ENCODE measurements around the gene CDIP1. TPM values are rescaled to one million over a fixed set of nuclear protein-coding genes. Genes with fewer than 3 reads are reported as not detected.

The CDIP1 gene
- total and polyA plus RNA-seq, 2 experiments from 2014 or later = 39.2 to 57.6 TPM

DNA sequence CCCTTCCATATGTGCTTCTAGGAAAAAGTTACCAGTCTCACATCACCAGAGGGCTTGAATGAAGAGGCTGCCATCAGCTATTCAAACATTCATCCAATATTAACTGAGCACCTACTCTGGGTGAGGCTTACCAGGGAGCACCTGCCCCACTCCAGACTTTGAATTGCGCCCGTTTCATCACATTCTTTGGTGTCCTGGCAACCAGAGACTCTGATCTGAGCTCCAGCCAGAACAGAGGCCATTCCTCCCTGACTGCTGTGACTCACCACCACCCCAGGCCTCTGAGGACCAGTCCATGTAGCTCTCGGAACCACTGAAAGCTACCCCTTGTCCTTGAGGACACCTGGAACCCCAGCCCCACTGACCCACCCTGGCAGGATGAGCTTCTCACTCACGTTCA lies 17.5 kb upstream of the CDIP1 start, which contains the start of gene C16orf96:
Gene C16orf96 (plus strand): TSS at position 229 of the 400 bp plus-strand sequence. CDS start 150 bp downstream, at position 379.
- ATAC-seq (no peak), DNase-seq (ENCODE audit: low spot score) (no peak)
- Mint-ChIP-seq H3K9me3 (no peaks in the 10 kb centered on the region; the same call in 2 of the 3 replicates), H3K27me3 (ENCODE audit: insufficient read depth, low read depth, poor library complexity) (peaks cover 4% of the 10 kb centered on the region), H3K36me3 (ENCODE audit: low read depth) (no peaks in the 10 kb centered on the region), H3K27ac (no peak within 1 kb of the TSS), H3K4me1 (no peaks in the 10 kb centered on the region; the same call in 2 of the 3 replicates), H3K4me3 (no peak within 1 kb of the TSS)
- Histone ChIP-seq H3K4me2 (no peak within 1 kb of the TSS), H3K27ac (ENCODE audit: low read depth) (no peak within 1 kb of the TSS), H3K9me2 (ENCODE audit: insufficient read depth) (no peaks in the 10 kb centered on the region), H3K36me3 (ENCODE audit: insufficient read depth) (no peaks in the 10 kb centered on the region), H3K4me1 (ENCODE audit: insufficient read depth) (no peaks in the 10 kb centered on the region), H3F3A (replicated peaks; ENCODE audit: low read depth) (no peaks in the 10 kb centered on the region), H3K27me3 (ENCODE audit: insufficient read depth) (no peaks in the 10 kb centered on the region), H4K20me1 (replicated peaks; ENCODE audit: insufficient read depth) (no peaks in the 10 kb centered on the region), H2AFZ (no peak within 1 kb of the TSS), H3K79me2 (replicated peaks; ENCODE audit: insufficient read depth) (no peaks in the 10 kb centered on the region), H3K4me3 (no peak within 1 kb of the TSS)
- TF ChIP-seq, protein P1, sequence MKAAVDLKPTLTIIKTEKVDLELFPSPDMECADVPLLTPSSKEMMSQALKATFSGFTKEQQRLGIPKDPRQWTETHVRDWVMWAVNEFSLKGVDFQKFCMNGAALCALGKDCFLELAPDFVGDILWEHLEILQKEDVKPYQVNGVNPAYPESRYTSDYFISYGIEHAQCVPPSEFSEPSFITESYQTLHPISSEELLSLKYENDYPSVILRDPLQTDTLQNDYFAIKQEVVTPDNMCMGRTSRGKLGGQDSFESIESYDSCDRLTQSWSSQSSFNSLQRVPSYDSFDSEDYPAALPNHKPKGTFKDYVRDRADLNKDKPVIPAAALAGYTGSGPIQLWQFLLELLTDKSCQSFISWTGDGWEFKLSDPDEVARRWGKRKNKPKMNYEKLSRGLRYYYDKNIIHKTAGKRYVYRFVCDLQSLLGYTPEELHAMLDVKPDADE (IDR thresholded peaks at IDR 0.05) = no peak
- TF ChIP-seq, protein P2, sequence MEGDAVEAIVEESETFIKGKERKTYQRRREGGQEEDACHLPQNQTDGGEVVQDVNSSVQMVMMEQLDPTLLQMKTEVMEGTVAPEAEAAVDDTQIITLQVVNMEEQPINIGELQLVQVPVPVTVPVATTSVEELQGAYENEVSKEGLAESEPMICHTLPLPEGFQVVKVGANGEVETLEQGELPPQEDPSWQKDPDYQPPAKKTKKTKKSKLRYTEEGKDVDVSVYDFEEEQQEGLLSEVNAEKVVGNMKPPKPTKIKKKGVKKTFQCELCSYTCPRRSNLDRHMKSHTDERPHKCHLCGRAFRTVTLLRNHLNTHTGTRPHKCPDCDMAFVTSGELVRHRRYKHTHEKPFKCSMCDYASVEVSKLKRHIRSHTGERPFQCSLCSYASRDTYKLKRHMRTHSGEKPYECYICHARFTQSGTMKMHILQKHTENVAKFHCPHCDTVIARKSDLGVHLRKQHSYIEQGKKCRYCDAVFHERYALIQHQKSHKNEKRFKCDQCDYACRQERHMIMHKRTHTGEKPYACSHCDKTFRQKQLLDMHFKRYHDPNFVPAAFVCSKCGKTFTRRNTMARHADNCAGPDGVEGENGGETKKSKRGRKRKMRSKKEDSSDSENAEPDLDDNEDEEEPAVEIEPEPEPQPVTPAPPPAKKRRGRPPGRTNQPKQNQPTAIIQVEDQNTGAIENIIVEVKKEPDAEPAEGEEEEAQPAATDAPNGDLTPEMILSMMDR (conservative IDR thresholded peaks at IDR 0.05; ENCODE audit: low read depth in 2 of 2) = no peak
- TF ChIP-seq EZH2 (IDR thresholded peaks at IDR 0.05; ENCODE audit: low read depth, unreplicated experiment) = no peak
- no peak for TF ChIP-seq STAT1 (IDR thresholded peaks at IDR 0.05; ENCODE audit: unreplicated experiment)
- no peak for TF ChIP-seq ZNF114 (CRISPR knock-in tag; IDR thresholded peaks at IDR 0.05)
- TF ChIP-seq EZH2phosphoT487 (IDR thresholded peaks at IDR 0.05; ENCODE audit: unreplicated experiment) = no peak
- TF ChIP-seq, protein P3, sequence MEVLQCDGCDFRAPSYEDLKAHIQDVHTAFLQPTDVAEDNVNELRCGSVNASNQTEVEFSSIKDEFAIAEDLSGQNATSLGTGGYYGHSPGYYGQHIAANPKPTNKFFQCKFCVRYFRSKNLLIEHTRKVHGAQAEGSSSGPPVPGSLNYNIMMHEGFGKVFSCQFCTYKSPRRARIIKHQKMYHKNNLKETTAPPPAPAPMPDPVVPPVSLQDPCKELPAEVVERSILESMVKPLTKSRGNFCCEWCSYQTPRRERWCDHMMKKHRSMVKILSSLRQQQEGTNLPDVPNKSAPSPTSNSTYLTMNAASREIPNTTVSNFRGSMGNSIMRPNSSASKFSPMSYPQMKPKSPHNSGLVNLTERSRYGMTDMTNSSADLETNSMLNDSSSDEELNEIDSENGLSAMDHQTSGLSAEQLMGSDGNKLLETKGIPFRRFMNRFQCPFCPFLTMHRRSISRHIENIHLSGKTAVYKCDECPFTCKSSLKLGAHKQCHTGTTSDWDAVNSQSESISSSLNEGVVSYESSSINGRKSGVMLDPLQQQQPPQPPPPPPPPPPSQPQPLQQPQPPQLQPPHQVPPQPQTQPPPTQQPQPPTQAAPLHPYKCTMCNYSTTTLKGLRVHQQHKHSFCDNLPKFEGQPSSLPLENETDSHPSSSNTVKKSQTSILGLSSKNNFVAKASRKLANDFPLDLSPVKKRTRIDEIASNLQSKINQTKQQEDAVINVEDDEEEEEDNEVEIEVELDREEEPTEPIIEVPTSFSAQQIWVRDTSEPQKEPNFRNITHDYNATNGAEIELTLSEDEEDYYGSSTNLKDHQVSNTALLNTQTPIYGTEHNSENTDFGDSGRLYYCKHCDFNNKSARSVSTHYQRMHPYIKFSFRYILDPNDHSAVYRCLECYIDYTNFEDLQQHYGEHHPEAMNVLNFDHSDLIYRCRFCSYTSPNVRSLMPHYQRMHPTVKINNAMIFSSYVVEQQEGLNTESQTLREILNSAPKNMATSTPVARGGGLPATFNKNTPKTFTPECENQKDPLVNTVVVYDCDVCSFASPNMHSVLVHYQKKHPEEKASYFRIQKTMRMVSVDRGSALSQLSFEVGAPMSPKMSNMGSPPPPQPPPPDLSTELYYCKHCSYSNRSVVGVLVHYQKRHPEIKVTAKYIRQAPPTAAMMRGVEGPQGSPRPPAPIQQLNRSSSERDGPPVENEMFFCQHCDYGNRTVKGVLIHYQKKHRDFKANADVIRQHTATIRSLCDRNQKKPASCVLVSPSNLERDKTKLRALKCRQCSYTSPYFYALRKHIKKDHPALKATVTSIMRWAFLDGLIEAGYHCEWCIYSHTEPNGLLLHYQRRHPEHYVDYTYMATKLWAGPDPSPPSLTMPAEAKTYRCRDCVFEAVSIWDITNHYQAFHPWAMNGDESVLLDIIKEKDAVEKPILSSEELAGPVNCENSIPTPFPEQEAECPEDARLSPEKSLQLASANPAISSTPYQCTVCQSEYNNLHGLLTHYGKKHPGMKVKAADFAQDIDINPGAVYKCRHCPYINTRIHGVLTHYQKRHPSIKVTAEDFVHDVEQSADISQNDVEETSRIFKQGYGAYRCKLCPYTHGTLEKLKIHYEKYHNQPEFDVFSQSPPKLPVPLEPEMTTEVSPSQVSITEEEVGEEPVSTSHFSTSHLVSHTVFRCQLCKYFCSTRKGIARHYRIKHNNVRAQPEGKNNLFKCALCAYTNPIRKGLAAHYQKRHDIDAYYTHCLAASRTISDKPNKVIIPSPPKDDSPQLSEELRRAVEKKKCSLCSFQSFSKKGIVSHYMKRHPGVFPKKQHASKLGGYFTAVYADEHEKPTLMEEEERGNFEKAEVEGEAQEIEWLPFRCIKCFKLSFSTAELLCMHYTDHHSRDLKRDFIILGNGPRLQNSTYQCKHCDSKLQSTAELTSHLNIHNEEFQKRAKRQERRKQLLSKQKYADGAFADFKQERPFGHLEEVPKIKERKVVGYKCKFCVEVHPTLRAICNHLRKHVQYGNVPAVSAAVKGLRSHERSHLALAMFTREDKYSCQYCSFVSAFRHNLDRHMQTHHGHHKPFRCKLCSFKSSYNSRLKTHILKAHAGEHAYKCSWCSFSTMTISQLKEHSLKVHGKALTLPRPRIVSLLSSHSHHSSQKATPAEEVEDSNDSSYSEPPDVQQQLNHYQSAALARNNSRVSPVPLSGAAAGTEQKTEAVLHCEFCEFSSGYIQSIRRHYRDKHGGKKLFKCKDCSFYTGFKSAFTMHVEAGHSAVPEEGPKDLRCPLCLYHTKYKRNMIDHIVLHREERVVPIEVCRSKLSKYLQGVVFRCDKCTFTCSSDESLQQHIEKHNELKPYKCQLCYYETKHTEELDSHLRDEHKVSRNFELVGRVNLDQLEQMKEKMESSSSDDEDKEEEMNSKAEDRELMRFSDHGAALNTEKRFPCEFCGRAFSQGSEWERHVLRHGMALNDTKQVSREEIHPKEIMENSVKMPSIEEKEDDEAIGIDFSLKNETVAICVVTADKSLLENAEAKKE (CRISPR knock-in tag; IDR thresholded peaks at IDR 0.05) = no peak
- TF ChIP-seq POLR2AphosphoS5 (IDR thresholded peaks at IDR 0.05; ENCODE audit: low read depth) = no peak
- TF ChIP-seq, protein P4, sequence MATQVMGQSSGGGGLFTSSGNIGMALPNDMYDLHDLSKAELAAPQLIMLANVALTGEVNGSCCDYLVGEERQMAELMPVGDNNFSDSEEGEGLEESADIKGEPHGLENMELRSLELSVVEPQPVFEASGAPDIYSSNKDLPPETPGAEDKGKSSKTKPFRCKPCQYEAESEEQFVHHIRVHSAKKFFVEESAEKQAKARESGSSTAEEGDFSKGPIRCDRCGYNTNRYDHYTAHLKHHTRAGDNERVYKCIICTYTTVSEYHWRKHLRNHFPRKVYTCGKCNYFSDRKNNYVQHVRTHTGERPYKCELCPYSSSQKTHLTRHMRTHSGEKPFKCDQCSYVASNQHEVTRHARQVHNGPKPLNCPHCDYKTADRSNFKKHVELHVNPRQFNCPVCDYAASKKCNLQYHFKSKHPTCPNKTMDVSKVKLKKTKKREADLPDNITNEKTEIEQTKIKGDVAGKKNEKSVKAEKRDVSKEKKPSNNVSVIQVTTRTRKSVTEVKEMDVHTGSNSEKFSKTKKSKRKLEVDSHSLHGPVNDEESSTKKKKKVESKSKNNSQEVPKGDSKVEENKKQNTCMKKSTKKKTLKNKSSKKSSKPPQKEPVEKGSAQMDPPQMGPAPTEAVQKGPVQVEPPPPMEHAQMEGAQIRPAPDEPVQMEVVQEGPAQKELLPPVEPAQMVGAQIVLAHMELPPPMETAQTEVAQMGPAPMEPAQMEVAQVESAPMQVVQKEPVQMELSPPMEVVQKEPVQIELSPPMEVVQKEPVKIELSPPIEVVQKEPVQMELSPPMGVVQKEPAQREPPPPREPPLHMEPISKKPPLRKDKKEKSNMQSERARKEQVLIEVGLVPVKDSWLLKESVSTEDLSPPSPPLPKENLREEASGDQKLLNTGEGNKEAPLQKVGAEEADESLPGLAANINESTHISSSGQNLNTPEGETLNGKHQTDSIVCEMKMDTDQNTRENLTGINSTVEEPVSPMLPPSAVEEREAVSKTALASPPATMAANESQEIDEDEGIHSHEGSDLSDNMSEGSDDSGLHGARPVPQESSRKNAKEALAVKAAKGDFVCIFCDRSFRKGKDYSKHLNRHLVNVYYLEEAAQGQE (IDR thresholded peaks at IDR 0.05; ENCODE audit: unreplicated experiment) = no peak
- no peak for TF ChIP-seq NANOG (IDR thresholded peaks at IDR 0.05; ENCODE audit: borderline replicate concordance)
- no peak for TF ChIP-seq ZNF331 (CRISPR knock-in tag; IDR thresholded peaks at IDR 0.05; ENCODE audit: low read depth)
- TF ChIP-seq JUNB (IDR thresholded peaks at IDR 0.05; ENCODE audit: unreplicated experiment) = no peak
- no peak for TF ChIP-seq CREB1 (CRISPR knock-in tag; IDR thresholded peaks at IDR 0.05; ENCODE audit: low read depth)
